B cell (primary cell): ENCODE measurements around the gene PPM1J.

ENCODE experiments used
- CTCF ChIP-seq: fragments of 200-600 bp; IDR thresholded peaks from one replicate; pipeline ENCODE4 v1.8.0; 2022; ENCODE audit warnings: antibody characterized with exemption, mild to moderate bottlenecking
- EZH2 ChIP-seq: IDR thresholded peaks from 2 replicates; pipeline ENCODE4 v1.6.1; 2012; ENCODE audit warnings: borderline replicate concordance, low read depth, mild to moderate bottlenecking, moderate library complexity, low read length; ENCODE audit not compliant: insufficient read depth, poor library complexity, severe bottlenecking

DNA sequence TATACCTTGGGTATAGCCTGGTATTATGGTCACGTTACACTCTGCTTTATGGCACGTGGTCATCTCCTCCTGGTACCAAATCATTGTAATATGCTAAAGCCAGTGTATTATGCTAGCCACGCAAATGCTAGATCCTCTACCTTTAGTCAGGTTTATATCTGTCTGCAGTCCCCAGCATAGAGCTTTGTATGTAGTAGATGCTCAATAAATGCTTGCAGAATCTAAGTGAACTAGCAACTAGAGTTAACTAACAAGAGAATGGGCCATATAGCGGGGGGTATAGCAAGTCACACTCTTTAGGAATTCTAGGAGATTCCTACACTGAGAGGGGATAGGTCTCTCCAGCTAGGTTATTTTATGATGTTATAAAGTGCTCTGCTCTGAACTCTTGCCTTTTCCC, 37.6 kb downstream of the PPM1J start:
- TF ChIP-seq CTCF (no peak), EZH2 (no peak)
